Endometrial microvascular endothelial cells (primary cell): Measurements from ENCODE around the gene ABL2. TPM values are rescaled to one million over a fixed set of nuclear protein-coding genes. Genes with fewer than 3 reads are reported as not detected.
"Not testable (repeated sequence)": the region's sequence is repeated elsewhere in the genome, so short reads cannot be mapped to it uniquely, and the experiment has no call there.

ENCODE experiments used
- in situ Hi-C: cut with HindIII; loops from 2 replicates; pipeline ENCODE4 v1.10.0; 2017; ENCODE audit warnings: low sequenced_read_pairs, low pct_unique_long_range_greater_than_20kb; ENCODE audit errors: inconsistent ontology term
- total RNA-seq: library from RNA; depleted of rRNA; stranded (reverse); fragments of >200 nt; gene quantifications from one replicate; pipeline ENCODE4 v1.2.3, GENCODE V29; 2015; ENCODE audit errors: inconsistent ontology term

ABL2 gene
- 45.4 TPM for total RNA-seq

DNA sequence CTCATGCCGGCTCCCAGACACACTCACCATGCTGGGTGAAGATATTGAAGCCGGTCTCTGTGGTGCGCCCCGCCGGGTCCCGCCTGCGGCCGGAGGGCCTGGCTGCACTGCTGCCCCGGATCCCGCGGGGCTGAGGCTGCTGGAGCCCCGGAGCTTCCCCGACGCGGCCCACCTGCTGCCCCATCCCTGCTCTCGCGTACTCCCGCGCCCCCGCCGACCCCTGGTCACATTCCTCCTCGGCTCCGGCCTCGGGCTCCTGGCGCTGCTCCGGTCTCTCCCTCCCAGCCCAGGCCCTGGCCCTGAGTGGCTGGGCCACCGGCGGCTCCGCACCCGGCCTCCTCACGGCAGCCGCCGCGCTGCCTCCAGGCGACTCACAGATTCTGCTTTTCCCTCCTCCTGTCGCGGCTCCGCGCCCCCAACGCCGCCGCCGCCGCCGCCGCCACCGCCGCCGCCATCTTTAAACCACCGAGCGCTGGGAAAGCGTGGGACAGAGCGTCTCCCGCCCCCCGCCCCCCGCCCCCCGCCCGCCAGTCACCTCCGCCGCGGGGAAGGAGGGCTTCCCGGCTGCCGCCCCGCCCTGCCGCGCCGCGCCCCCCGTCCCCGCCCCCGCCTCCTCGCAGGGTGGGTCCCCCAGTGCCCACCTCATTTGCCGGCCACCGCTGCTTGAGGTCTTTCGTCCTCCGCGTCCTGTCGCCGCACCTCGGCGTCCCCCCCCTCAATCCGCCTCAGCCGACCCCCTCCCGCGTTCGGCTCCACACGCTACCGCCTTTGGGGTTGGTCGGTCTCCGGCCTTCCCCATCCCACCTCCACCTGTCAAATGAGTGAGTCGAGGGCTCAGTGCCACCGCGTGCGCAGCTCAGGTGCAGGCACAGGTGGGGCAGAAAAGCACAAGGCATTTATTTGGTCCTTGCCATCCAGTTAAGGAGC lies at the start of gene ABL2:
Gene ABL2, minus strand, starts transcription at position 464 of the 927 bp plus-strand sequence. Its CDS starts 280 bp downstream, at position 184.
- in situ Hi-C loops: no loop called here

DNA sequence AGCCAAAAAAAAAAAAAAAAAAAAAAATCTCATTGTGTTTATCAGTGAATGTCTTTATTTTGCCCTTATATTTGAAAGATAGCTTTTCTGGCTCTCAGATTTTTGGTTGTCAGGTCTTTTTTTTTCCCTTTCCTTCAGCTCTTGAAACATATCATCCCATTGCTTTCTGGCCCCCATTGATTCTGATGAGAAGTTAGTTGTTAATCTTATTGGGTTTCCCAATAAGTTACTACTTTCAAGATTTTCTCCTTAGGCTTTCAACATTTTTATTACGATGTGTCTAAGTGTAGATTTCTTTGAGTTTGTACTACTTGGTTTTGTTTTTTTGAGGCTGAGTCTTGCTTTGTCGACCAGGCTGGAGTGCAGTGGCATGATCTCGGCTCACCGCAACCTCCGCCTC lies 49.4 kb upstream of the ABL2 start:
- in situ Hi-C loops: no loop called here

DNA sequence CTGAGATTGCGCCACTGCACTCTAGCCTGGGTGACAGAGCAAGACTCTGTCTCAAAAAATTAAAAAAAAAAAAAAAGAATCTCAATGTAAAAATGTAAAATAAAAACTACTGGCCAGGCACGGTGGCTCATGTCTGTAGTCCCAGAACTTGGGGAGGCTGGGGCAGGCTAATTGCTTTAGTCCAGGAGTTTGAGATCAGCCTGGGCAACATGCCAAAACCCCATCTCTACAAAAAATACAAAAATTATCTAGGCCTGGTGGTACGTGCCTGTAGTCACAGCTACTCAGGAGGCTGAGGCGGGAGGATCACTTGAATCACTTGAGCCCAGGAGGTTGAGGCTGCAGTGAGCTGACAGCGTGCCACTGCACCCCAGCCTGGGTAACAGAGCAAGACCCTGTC lies 44.9 kb upstream of the ABL2 start:
- in situ Hi-C loops: not testable (repeated sequence)

DNA sequence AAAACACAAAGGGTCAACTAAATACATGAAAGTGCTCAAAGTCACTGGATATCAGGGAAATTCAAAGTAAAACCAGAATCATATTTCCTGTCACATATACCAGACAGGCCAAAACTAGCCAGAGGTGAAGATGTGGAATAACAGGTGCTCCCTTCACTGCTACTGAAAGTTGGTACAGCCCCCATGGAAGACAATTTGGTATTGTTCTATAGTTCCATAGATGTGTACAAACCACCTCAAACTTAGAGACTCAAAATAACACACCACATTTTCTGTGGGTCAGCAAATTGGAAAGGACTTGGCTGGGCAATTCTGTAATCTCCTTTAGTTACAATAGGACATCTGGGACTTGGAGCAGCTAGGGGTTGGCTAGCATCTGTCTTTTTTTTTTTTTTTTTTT lies 39.6 kb upstream of the ABL2 start:
- in situ Hi-C loops: no loop called here

DNA sequence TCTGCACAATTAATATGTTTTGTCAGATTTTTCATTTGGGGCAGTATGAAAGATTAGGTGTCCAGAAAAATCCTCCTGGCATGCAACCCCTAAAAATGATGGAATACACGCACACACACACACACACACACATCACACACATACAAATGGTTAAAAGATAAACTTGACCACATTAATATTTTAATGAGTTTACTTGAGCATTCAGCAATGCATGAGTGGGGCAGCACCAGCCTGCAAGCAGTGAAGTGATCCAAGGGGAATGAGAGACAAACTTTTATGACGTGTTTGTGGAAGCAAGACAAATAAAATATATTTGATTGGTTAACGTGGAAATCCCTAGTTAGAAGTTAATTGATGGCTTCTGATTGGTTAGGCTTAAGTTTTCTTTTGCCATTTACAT lies 35.0 kb upstream of the ABL2 start:
- in situ Hi-C loops: no loop called here

DNA sequence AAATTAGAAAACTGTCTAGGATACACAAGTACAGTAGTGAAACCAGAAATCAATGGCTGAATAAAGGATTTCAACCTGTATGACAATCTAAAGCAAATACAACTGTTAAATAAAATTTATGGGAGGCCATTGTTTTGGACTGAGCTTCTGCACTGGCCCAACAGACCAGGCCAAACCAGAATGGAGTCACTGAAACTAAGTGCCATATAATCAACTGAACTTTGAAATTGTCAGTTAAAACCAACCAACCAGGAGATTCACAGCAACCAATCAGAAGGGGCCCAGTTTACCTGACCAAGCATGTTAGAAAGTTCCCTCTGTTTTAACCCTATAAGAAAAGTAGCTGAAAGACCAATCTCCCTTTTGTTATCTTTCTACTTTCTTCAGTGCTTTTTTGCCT lies 33.6 kb upstream of the ABL2 start:
- in situ Hi-C loops: no loop called here

DNA sequence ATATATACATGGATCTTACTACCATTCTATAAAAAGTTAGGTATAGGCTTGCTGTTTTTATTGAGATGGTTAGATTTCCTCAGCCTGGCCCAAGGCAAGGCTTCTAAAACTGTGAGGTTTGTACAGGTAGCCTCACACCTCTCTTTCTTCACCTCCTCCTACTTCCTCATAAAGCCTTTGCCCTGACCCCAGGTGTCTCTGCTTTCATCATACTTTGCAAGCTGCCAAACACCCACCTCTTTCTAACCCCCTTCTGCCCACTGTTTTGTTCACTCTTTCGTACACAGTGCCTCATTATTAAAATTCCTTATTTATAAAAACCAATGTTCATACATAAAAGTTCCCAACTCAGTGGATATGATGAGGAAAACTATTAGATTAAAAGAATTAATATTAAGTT lies 32.7 kb upstream of the ABL2 start:
- in situ Hi-C loops: no loop called here

DNA sequence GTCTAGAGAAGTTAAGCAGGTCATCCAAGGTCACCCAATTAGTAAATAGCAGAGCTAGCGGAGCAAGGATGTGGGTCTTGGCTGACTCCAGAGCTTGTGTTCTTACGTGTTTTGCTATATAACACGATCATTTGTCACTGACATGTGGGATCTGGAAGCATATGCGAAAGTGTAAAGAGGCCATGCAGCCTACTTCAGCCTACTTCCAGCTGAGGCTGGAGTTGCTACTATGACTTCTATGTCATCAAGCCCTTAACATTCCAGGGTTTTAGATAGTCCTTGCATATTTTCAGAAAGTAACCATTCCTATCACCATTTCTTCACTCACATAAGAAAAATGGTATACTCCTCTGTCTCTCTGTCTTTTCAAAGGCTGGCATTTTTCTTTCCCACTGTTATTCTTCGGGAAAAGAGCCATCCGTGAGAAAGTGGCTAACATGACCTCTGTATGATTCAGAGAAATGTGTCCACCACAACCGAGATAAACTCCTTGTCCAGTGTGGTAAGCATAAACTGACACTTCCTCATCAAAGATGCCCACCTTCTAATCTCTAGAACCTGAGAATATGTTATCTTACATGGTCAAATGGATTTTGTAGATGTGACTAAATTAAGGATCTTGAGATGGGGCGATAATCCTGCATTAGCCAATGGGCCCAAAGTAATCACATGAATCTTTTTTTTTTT lies 24.0 kb upstream of the ABL2 start:
- in situ Hi-C loops: no loop called here

DNA sequence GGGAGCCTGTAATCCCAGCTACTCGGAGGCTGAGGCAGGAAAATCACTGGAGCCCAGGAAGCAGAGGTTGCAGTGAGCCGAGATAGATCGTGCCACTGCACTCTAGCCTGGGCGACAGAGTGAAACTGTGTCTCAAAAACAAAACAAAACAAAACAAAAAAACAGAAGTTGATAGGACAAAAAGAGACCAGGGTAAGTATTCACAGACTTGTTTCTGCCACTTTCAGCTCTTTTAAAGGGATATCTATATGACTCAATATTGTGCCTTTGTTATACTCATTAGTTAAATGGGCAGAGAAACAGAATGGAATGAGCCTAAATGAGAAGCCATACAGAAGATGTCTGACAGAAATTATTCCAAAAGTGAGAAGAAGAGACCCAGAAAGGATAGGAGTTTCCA lies 23.1 kb upstream of the ABL2 start:
- in situ Hi-C loops: no loop called here

DNA sequence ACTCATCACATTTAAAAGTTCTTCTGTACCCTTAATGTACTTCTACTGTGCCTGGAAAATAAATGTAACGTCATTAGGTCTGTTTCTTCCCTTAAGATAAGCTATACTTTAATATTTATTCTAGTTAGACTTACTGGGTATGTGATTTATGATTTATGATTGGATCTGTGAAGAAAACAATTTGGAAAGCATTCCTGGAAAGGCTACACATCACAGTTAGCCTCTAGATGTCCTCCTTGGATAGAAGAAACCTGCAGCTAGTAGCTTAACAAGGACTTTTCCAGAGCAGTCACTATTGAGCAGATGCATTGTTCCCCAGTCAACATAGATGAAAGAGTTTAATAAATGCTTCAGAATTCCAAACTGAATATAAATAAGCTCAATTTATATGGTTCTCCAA lies 22.2 kb upstream of the ABL2 start:
- in situ Hi-C loops: no loop called here

DNA sequence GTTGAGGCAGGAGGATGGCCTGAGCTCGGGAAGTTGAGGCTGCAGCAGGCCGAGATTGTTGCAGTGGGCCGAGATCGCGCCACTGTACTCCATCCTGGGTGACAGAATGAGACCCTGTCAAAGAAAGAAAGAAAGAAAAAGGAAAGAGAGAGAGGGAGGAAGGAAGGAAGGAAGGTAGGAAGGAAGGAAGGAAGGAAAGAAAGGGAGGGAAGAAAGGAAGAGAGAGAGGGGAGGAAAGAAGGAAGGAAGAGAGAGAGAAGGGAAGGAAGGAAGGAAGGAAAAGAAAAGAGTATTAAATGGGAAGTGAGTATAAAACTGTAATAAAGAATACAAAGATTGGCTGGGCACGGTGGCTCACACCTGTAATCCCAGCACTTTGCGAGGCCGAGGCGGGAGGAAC lies 18.4 kb upstream of the ABL2 start:
- in situ Hi-C loops: no loop called here

DNA sequence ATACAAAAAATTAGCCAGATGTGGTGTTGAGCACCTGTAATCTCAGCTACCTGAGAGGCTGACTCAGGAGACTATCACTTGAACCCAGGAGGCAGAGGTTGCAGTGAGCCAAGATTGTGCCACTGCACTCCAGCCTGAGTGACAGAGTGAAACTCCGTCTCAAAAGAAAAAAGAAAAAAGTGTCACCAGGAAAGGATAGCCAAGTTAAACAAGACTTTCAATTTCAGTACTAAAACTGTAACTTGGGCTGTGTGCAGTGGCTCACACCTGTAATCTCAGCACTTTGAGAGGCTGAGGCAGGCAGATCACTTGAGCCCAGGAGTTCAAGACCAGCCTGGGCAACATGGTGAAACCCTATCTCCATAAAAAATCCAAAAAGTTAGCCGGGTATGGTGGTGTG lies 15.9 kb upstream of the ABL2 start:
- in situ Hi-C loops: not testable (repeated sequence)

DNA sequence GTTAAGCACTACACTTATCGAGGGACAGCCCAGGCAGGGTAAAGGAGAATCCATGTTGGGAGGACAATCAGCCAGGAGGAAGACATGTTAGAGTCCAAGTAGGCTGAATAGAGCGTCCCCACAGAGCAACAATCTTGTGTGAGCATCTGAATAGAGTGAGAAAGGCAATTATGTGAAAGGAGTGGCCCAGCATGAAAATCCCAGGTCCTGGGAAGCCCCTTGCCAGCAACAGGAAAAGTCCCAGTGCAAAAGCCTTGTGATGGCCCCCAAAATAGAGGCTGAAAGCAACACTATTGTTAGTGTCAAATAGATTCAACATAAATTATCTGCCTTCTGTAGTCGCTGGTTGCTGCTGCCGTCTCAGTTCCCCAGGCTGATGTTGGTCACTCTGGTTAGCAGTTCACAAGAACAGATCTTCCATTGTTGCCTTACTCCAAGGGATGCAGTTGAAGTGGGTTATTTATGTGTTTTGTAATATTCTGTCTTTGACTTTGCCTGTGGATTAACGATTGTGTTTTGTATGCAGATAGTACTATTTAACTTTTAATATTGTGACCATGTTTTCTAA lies 12.1 kb upstream of the ABL2 start:
- in situ Hi-C loops: no loop called here

DNA sequence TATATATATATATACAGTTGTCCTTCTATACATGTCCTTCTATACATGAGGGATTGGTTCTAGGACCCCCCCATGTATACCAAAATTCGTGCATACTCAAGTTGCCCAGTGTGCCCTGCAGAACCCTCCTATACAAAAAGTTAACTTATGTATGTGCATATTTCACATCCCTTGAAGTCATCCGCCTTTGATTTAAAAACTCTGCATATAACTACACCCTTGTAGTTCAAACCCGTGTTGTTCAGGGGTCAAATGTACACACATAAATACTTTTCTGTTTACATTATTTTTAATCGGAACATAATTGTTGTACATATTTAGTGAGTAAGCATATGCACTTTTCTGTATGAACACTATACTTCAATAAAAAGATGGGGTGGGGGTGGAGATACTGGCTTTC lies 7.7 kb upstream of the ABL2 start:
- in situ Hi-C loops: no loop called here

DNA sequence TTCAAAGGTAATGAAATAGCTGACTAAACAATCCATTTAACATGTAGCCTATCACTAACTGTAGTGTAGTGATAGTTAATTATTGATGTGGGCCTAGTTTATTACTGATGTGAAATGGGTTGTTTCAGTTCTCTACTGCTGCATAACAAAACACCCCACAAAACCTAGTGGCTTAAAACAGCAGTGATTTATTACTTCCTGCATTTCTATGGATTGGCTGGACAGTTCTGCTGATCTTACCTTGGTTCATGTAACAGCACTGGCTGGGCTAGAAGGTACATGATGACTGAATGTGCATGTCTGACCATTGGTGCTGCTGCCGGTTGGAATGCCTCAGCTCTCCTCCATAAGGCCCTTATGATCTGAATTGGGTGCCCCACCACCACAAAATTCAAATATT lies 5.4 kb upstream of the ABL2 start:
- in situ Hi-C loops: no loop called here

DNA sequence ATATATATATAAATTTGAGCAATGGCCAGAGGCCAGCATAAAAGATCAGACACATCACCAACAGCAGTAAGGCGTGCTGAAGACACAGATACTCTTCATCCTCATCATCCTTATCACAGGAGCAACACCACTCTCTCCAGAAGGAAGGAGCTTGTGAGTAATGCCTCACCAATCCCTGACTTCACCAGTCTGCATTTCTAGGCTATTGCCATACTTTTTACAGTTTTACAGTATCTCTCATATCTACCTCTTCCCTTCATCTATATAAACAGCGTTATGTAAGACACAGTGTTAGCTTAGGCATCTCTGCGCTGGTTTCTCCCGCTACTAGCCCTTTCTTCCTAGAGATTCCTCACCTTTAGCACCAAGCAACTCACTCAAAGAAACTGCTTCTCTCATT lies 2.4 kb upstream of the ABL2 start:
- in situ Hi-C loops: no loop called here

DNA sequence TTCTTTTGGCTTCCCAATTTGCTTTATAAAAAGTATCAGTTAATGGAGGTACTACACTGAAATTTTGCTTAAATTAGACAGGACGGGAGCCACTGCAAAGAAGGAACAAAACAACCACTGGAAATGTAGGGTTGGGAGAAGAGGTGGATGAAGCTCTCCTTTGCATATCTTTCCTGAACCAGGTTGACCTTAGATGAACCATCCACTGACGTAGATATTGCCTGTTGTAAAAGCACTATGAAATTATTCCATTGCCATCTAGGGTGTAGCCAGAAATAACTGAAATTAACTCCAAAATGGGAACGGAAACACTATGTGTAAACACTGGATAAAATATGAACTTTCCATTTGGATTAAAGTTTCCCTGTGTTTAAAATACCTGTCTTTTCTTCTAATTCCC lies 1.2 kb upstream of the ABL2 start:
- in situ Hi-C loops: no loop called here

DNA sequence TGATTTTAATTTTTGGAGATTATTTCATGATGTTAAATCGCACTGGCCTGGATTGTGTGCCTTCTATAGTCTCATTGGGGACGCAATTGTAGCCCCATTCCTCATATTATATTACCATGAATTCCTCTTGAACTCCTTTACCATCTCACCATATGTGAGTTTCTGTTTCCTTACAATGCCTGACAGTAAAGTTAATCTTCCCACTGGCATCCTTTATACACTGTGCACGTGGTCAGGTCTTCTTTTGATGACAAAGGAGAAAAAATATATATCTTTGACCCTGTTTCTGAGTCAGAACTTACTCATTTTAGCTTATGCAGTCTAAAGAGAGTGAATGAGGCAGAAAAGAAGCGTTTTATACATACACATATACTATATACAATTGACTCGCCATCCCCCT lies 774 bp upstream of the ABL2 start:
- in situ Hi-C loops: no loop called here

DNA sequence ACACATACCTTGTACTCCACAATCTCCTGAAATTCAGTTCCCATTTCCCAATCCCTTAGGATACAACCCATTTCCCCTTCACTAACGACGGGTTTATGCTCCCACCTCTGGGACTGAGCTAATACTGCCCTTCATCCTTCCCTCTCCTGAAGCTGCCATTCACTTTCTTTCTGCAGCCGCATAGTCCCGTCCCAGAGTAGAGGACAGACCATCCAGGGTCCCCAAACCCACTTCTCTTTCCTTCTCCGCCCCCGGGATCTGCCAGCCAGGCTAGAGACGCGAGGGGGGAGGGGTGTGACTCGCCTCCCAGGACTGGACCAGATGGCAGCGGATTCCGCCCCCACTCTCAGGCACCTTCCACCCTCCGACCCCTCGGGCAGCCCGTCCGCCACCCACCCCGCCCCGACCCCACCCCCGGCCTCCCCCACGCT lies 679 bp downstream of the ABL2 start:
- in situ Hi-C loops: no loop called here

DNA sequence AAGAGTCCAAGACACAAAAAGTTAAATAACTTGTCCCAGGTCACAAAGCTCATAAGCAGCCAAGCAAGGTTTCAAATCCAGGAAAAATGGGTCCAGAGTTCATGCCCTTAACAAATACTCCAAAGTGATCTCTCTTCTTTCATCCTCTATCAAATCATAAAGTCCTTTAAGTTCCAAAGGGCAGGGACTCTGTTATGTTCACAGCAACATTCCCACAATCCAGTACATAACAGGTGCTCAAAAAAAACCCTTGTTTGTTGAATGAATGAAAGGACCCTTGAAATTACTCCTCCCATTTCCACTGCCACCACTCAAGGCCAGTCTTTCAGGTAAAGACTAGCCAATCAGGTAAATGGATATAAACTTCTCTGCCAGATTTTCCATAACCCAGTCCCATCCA lies 2.7 kb downstream of the ABL2 start:
- in situ Hi-C loops: no loop called here
